Smooth muscle cell (in vitro differentiated cells): Measurements from ENCODE around the gene MEI1. TPM values are rescaled to one million over a fixed set of nuclear protein-coding genes. Genes with fewer than 3 reads are reported as not detected.

Experiments used
- DNase-seq: peaks from one replicate; lab custom pipeline; 2025; ENCODE audit not compliant: unreplicated experiment; lab: John Stamatoyannopoulos, UW
- H2AFZ ChIP-seq: fragments of 200-600 bp; sonication (generic); 2 replicates; pipeline ENCODE4 v1.6.0; 2016; ENCODE audit warnings: antibody characterized with exemption, low read depth, mild to moderate bottlenecking
- H3F3A ChIP-seq: fragments of 200-600 bp; sonication (generic); 2 replicates; pipeline ENCODE4 v1.6.0; 2017; ENCODE audit warnings: antibody characterized with exemption, low read depth
- H3K27ac ChIP-seq: fragments of 200-600 bp; sonication (generic); 2 replicates; pipeline ENCODE4 v1.5.1; 2016; ENCODE audit warnings: low read depth, mild to moderate bottlenecking
- H3K27me3 ChIP-seq: fragments of 200-600 bp; sonication (generic); 2 replicates; pipeline ENCODE4 v1.6.1; 2016; ENCODE audit warnings: low read depth, mild to moderate bottlenecking
- H3K36me3 ChIP-seq: fragments of 200-600 bp; sonication (generic); 2 replicates; pipeline ENCODE4 v1.5.1; 2016; ENCODE audit warnings: low read depth
- H3K4me1 ChIP-seq: fragments of 200-600 bp; sonication (generic); 2 replicates; pipeline ENCODE4 v1.5.1; 2016; ENCODE audit warnings: low read depth
- H3K4me2 ChIP-seq: fragments of 200-600 bp; sonication (generic); 2 replicates; pipeline ENCODE4 v1.6.0; 2016; ENCODE audit warnings: mild to moderate bottlenecking
- H3K4me3 ChIP-seq: fragments of 200-600 bp; sonication (generic); 2 replicates; pipeline ENCODE4 v1.5.1; 2016; ENCODE audit warnings: mild to moderate bottlenecking
- H3K79me2 ChIP-seq: fragments of 200-600 bp; sonication (generic); 2 replicates; pipeline ENCODE4 v1.6.0; 2016; ENCODE audit warnings: low read depth, mild to moderate bottlenecking
- H3K9ac ChIP-seq: fragments of 200-600 bp; sonication (generic); 2 replicates; pipeline ENCODE4 v1.6.0; 2016; ENCODE audit warnings: low read depth
- H3K9me3 ChIP-seq: fragments of 200-600 bp; sonication (generic); replicated peaks from 2 replicates; pipeline ENCODE4 v1.5.1; 2016; ENCODE audit warnings: low read depth
- H4K20me1 ChIP-seq: fragments of 200-600 bp; sonication (generic); 2 replicates; pipeline ENCODE4 v1.6.0; 2016; ENCODE audit warnings: low read depth
- WGBS: methylation state at CpG from one replicate; pipeline ENCODE4 v1.1.7; 2016; ENCODE audit warnings: low lambda C conversion rate; 5-methylcytosine and 5-hydroxymethylcytosine counted together
- polyA plus RNA-seq: library from polyadenylated mRNA; unstranded; fragments of >200 nt; fragmentation: Nextera tagmentation; extraction: Ambion mirVana; gene quantifications from 2 replicates; pipeline ENCODE4 v1.2.1, GENCODE V29; 2016
- total RNA-seq: library from RNA; depleted of rRNA; stranded (reverse); fragments of >200 nt; gene quantifications from 2 replicates; pipeline ENCODE4 v1.2.3, GENCODE V29; 2014
- TF ChIP-seq, protein P1 (sequence below): fragments of 200-600 bp; sonication (generic); IDR thresholded peaks from 2 replicates; pipeline ENCODE4 v1.5.1; 2017; ENCODE audit warnings: borderline replicate concordance, mild to moderate bottlenecking, antibody characterized with exemption; ENCODE audit not compliant: insufficient read depth, poor library complexity, severe bottlenecking

Gene MEI1
- total and polyA plus RNA-seq, 2 experiments from 2014 or later = 0.18 to 3.2 TPM

DNA sequence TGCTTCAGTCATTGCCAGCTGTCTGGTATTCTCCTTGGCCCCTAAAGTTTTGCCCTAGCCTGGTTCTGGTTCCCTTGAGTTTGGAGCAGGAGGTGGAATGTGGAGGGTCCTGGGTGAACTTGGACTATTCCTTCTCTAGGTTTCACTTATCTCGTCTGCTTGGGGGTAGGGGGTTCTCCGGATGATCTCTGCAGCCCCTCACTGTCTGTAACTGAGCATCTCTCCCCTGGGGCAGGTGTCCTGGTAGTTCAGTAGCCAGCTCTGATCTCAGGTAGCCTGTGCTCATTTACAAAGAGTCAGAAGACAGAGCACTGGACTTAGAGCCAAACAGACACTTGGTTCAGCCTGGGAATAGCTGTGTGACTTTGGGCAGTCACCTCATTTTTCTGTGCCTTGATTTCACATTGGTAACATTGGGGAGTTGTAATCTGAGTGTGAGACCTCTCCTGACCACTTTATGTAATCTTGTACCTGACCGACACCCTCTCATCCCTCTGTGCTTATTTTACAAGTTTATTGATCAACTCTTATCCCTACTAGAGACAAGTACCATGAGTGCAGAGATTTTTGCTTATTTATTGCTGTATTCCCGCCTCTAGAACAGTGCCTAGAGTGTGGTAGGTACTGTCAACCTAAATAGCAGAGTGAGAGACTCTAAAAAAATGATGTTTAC is 102.0 kb downstream of the MEI1 start:
- no peak for DNase-seq
- 40% methylated on average over 4 of the region's 4 CpGs for WGBS
- H3K79me2 ChIP-seq = peaks cover 18% of the 10 kb centered on the region
- no peaks in the 10 kb centered on the region for H3K36me3 ChIP-seq
- peak overlapping the region; percentile 98 for H2AFZ ChIP-seq
- no peaks in the 10 kb centered on the region for H4K20me1 ChIP-seq
- TF ChIP-seq, protein P1, sequence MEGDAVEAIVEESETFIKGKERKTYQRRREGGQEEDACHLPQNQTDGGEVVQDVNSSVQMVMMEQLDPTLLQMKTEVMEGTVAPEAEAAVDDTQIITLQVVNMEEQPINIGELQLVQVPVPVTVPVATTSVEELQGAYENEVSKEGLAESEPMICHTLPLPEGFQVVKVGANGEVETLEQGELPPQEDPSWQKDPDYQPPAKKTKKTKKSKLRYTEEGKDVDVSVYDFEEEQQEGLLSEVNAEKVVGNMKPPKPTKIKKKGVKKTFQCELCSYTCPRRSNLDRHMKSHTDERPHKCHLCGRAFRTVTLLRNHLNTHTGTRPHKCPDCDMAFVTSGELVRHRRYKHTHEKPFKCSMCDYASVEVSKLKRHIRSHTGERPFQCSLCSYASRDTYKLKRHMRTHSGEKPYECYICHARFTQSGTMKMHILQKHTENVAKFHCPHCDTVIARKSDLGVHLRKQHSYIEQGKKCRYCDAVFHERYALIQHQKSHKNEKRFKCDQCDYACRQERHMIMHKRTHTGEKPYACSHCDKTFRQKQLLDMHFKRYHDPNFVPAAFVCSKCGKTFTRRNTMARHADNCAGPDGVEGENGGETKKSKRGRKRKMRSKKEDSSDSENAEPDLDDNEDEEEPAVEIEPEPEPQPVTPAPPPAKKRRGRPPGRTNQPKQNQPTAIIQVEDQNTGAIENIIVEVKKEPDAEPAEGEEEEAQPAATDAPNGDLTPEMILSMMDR = no peak
- H3K27me3 ChIP-seq = no peaks in the 10 kb centered on the region
- peak overlapping the region; percentile 22 for H3K9ac ChIP-seq
- H3K4me2 ChIP-seq = peak overlapping the region; percentile 98
- H3K27ac ChIP-seq = peak overlapping the region; percentile 17
- H3K4me3 ChIP-seq = peak overlapping the region; percentile 74
- peaks cover 9% of the 10 kb centered on the region for H3K4me1 ChIP-seq
- no peaks in the 10 kb centered on the region for H3F3A ChIP-seq
- no peaks in the 10 kb centered on the region for H3K9me3 ChIP-seq

DNA sequence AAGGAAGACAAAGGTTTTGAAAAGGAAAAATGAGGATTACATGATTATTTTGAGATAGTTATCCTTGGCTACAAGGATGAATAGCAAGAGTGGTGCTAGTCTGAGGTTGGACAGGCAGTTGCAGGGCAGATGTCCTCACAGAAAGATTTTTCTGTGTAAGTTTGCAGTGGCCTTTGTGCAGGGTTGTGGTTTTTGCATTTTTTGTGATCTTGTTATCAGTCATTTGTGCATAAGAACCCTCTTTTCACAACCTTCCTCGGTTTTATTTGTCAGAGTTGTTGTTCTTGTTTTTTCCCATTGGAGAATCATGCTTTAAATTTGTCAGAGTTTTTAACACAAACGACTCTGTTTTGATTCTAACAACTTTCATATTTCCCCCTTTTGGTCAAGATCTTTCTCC is 102.6 kb downstream of the MEI1 start:
- Histone ChIP-seq H3F3A (no peaks in the 10 kb centered on the region), H3K9ac (no peak overlapping the region), H3K9me3 (no peaks in the 10 kb centered on the region), H3K36me3 (no peaks in the 10 kb centered on the region), H3K79me2 (peaks cover 18% of the 10 kb centered on the region), H3K27me3 (no peaks in the 10 kb centered on the region), H3K4me1 (peaks cover 9% of the 10 kb centered on the region), H4K20me1 (no peaks in the 10 kb centered on the region), H3K4me2 (peak overlapping the region; percentile 98), H3K4me3 (no peak overlapping the region), H2AFZ (no peak overlapping the region), H3K27ac (no peak overlapping the region)
- TF ChIP-seq, protein P1 = no peak
- DNase-seq = no peak
- WGBS = 75% methylated on average over 2 of the region's 2 CpGs

DNA sequence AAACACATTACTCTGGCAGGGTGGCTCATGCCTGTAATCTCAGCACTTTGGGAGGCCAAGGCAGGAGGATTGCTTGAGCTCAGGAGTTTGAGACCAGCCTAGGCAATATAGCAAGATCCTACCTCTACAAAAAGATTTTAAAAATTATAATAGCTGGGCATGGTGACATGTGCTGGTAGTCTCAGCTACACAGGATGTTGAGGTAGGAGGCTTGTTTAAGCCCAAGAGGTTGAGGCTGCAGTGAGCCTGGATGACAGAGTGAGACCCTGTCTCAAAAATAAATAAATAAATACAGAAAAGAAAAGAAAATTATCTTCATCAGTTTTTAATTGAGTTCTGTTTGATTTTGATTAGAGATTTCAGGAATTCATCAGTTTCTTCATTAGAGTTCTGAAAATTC is 106.3 kb downstream of the MEI1 start:
- Histone ChIP-seq H3K27me3 (no peaks in the 10 kb centered on the region), H3F3A (no peaks in the 10 kb centered on the region), H3K36me3 (no peaks in the 10 kb centered on the region), H3K4me1 (no peaks in the 10 kb centered on the region), H3K4me2 (no peak overlapping the region), H3K27ac (no peak overlapping the region), H3K9me3 (no peaks in the 10 kb centered on the region), H4K20me1 (peaks cover 4% of the 10 kb centered on the region), H3K4me3 (no peak overlapping the region), H3K9ac (no peak overlapping the region), H3K79me2 (peaks cover 18% of the 10 kb centered on the region), H2AFZ (no peak overlapping the region)
- DNase-seq = no peak
- TF ChIP-seq, protein P1 = no peak

DNA sequence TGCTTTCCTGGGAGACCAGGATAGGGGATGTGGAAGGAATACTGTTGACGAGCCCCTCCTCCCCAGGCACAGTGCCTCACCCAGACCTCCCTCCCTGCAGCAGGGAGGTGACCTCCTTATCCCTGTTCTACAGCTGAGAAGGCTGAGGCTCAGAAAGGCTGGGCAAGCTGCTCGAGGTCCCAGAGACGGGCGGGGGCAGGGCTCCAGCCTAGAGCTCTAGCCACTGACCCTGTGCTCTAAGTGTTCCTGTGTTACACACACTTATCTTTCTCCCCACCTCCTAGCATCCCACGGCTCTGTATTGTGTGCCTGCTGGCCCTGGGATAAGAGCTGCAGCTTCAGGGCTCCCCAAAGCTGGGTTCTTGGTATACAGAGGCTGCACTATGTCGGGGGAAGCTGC is 109.1 kb downstream of the MEI1 start:
- Histone ChIP-seq H2AFZ (no peak overlapping the region), H3K9me3 (no peaks in the 10 kb centered on the region), H3K4me3 (no peak overlapping the region), H3K36me3 (no peaks in the 10 kb centered on the region), H4K20me1 (peaks cover 4% of the 10 kb centered on the region), H3F3A (no peaks in the 10 kb centered on the region), H3K9ac (no peak overlapping the region), H3K27me3 (no peaks in the 10 kb centered on the region), H3K4me1 (no peaks in the 10 kb centered on the region), H3K79me2 (peaks cover 4% of the 10 kb centered on the region), H3K4me2 (no peak overlapping the region), H3K27ac (no peak overlapping the region)
- no peak for DNase-seq
- TF ChIP-seq, protein P1 = no peak
- 82% methylated on average over 6 of the region's 6 CpGs for WGBS
